Superior temporal gyrus (tissue), 1 donor: ENCODE results near the gene AQR.
"Not testable (repeated sequence)": the region's sequence is repeated elsewhere in the genome, so short reads cannot be mapped to it uniquely, and the experiment has no call there.

Source experiments
- DNase-seq: peaks from one replicate; pipeline ENCODE4 v3.0.0-alpha.2; 2016; ENCODE audit errors: extremely low spot score

AQR gene

GRCh38 chr15:34953851-34954250 lies 15.7 kb downstream of the AQR start:
- no peak for DNase-seq

- DNase-seq = no peak
Observed at GRCh38 chr15:34952481-34952880, 17.1 kb downstream of the AQR start.

GRCh38 chr15:34951993-34952392 lies 17.5 kb downstream of the AQR start:
- no peak for DNase-seq

- no peak for DNase-seq
Observed at GRCh38 chr15:34944936-34945335, 24.6 kb downstream of the AQR start.

GRCh38 chr15:34943711-34944110 lies 25.8 kb downstream of the AQR start:
- no peak for DNase-seq

GRCh38 chr15:34943264-34943663 lies 26.3 kb downstream of the AQR start:
- DNase-seq = not testable (repeated sequence)

- DNase-seq = no peak
Observed at GRCh38 chr15:34942363-34942762, 27.2 kb downstream of the AQR start.

GRCh38 chr15:34941831-34942230 lies 27.7 kb downstream of the AQR start:
- DNase-seq = no peak

- DNase-seq = no peak
Observed at GRCh38 chr15:34941185-34941698, 28.3 kb downstream of the AQR start.

GRCh38 chr15:34933432-34933975 lies 36.0 kb downstream of the AQR start:
- no peak for DNase-seq

- DNase-seq = not testable (repeated sequence)
Observed at GRCh38 chr15:34928349-34928748, 41.2 kb downstream of the AQR start.

GRCh38 chr15:34927726-34928125 lies 41.8 kb downstream of the AQR start:
- no peak for DNase-seq

- no peak for DNase-seq
Observed at GRCh38 chr15:34914317-34914716, 55.2 kb downstream of the AQR start.

- DNase-seq = no peak
Observed at GRCh38 chr15:34905047-34905446, 64.5 kb downstream of the AQR start.

- DNase-seq = no peak
Observed at GRCh38 chr15:34904527-34904926, 65.0 kb downstream of the AQR start.

GRCh38 chr15:34900748-34901147 lies 68.8 kb downstream of the AQR start:
- no peak for DNase-seq

GRCh38 chr15:34896183-34896582 lies 73.4 kb downstream of the AQR start:
- no peak for DNase-seq

- DNase-seq = no peak
Observed at GRCh38 chr15:34893967-34894366, 75.6 kb downstream of the AQR start.

GRCh38 chr15:34892963-34893591 lies 76.5 kb downstream of the AQR start:
- no peak for DNase-seq

- DNase-seq = no peak
Observed at GRCh38 chr15:34890424-34890823, 79.1 kb downstream of the AQR start.

- DNase-seq = no peak
Observed at GRCh38 chr15:34889476-34889875, 80.1 kb downstream of the AQR start.

- no peak for DNase-seq
Observed at GRCh38 chr15:34886134-34886533, 83.4 kb downstream of the AQR start.

- no peak for DNase-seq
Observed at GRCh38 chr15:34883633-34884032, 85.9 kb downstream of the AQR start.

GRCh38 chr15:34883042-34883441 lies 86.5 kb downstream of the AQR start:
- DNase-seq = no peak
